UCSD-AML1 (cell line): ENCODE measurements around the gene WDR11.

Experiments
- DNase-seq: peaks from one replicate; lab custom pipeline; 2025; ENCODE audit not compliant: unreplicated experiment; lab: John Stamatoyannopoulos, UW

The WDR11 gene

GRCh38 chr10:120850911-120851865 lies at the start of gene WDR11:
WDR11 (plus strand) TSS chr10:120851362; CDS start chr10:120851421, 59 bp downstream.
- peak; percentile 91 for DNase-seq

GRCh38 chr10:120802935-120803334 lies 48.2 kb upstream of the WDR11 start:
- DNase-seq = no peak

GRCh38 chr10:120803972-120804371 lies 47.2 kb upstream of the WDR11 start:
- DNase-seq = no peak

GRCh38 chr10:120805014-120805812 lies 45.9 kb upstream of the WDR11 start:
- no peak for DNase-seq

- DNase-seq = no peak
Observed at GRCh38 chr10:120806081-120806480, 45.1 kb upstream of the WDR11 start.

GRCh38 chr10:120810298-120810697 lies 40.9 kb upstream of the WDR11 start:
- no peak for DNase-seq

- DNase-seq = no peak
Observed at GRCh38 chr10:120813085-120813484, 38.1 kb upstream of the WDR11 start.

GRCh38 chr10:120818301-120818700 lies 32.9 kb upstream of the WDR11 start:
- DNase-seq = no peak

- DNase-seq = no peak
Observed at GRCh38 chr10:120819366-120819765, 31.8 kb upstream of the WDR11 start.

GRCh38 chr10:120823266-120823665 lies 27.9 kb upstream of the WDR11 start:
- no peak for DNase-seq

GRCh38 chr10:120824881-120825309 lies 26.3 kb upstream of the WDR11 start:
- peak; percentile 12 for DNase-seq

GRCh38 chr10:120825878-120826769 lies 25.0 kb upstream of the WDR11 start:
- DNase-seq = no peak

GRCh38 chr10:120827251-120827875 lies 23.8 kb upstream of the WDR11 start:
- DNase-seq = no peak

- no peak for DNase-seq
Observed at GRCh38 chr10:120828763-120829319, 22.3 kb upstream of the WDR11 start.

GRCh38 chr10:120832106-120832505 lies 19.1 kb upstream of the WDR11 start:
- DNase-seq = no peak

GRCh38 chr10:120833222-120833928 lies 17.8 kb upstream of the WDR11 start:
- no peak for DNase-seq

- no peak for DNase-seq
Observed at GRCh38 chr10:120835603-120836002, 15.6 kb upstream of the WDR11 start.

- DNase-seq = no peak
Observed at GRCh38 chr10:120838941-120839340, 12.2 kb upstream of the WDR11 start.

- DNase-seq = no peak
Observed at GRCh38 chr10:120841522-120842189, 9.5 kb upstream of the WDR11 start.
